Fibroblast of mammary gland (primary cell): ENCODE results near the gene PIP4K2A.
"Not testable (repeated sequence)": the region's sequence is repeated elsewhere in the genome, so short reads cannot be mapped to it uniquely, and the experiment has no call there.

Source experiments
- DNase-seq: peaks from one replicate; pipeline ENCODE4 v3.0.0-alpha.2; 2010; ENCODE audit warnings: low read depth
- H3K4me3 ChIP-seq: 2 replicates; pipeline ENCODE4 v1.5.1; 2011; ENCODE audit warnings: low read depth, mild to moderate bottlenecking, low read length, moderate library complexity; ENCODE audit not compliant: control insufficient read depth
- TF ChIP-seq, protein P1 (sequence below): conservative IDR thresholded peaks from 2 replicates; pipeline ENCODE4 v1.5.1; 2011; ENCODE audit warnings: low read depth, low read length, inconsistent platforms; ENCODE audit not compliant: control insufficient read depth, insufficient read depth

The PIP4K2A gene

DNA sequence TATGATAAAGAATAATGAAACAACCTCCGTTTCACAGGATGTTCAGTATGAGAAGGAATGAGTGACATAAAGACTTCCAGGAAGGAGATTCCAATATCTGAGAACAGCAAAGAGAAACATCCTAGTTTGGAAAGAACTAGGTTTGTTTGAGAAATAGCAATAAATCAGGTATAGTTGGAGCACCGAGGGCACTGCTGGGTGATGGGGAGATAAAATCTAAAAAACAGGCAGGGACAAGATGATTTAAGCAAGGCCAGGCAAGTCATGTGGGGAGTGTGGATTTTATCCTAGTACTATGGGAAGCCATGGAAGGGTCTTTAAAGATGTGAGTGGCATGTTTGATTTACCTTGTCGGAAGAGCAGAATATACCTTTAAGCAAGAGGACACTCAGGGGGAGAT, 199.4 kb downstream of the PIP4K2A start:
- no peak for DNase-seq
- no peak overlapping the region for H3K4me3 ChIP-seq
- TF ChIP-seq, protein P1, sequence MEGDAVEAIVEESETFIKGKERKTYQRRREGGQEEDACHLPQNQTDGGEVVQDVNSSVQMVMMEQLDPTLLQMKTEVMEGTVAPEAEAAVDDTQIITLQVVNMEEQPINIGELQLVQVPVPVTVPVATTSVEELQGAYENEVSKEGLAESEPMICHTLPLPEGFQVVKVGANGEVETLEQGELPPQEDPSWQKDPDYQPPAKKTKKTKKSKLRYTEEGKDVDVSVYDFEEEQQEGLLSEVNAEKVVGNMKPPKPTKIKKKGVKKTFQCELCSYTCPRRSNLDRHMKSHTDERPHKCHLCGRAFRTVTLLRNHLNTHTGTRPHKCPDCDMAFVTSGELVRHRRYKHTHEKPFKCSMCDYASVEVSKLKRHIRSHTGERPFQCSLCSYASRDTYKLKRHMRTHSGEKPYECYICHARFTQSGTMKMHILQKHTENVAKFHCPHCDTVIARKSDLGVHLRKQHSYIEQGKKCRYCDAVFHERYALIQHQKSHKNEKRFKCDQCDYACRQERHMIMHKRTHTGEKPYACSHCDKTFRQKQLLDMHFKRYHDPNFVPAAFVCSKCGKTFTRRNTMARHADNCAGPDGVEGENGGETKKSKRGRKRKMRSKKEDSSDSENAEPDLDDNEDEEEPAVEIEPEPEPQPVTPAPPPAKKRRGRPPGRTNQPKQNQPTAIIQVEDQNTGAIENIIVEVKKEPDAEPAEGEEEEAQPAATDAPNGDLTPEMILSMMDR, result no peak

DNA sequence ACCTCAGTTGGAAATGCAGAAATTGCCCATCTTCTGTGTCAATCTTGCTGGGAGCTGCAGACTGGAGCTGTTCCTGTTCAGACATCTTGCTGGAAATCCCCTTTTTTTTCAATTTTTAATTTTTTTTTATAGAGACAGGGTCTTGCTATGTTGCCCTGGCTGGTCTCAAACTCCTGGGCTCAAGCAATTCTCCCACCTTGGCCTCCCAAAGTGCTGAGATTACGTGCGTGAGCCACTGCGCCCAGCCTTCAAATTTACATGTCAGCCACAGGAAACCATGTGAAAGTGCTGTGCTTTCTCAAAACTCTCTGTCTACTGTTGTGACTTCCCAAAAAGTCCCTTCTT, 200.0 kb downstream of the PIP4K2A start:
- H3K4me3 ChIP-seq, DNase-seq: not testable (repeated sequence)

DNA sequence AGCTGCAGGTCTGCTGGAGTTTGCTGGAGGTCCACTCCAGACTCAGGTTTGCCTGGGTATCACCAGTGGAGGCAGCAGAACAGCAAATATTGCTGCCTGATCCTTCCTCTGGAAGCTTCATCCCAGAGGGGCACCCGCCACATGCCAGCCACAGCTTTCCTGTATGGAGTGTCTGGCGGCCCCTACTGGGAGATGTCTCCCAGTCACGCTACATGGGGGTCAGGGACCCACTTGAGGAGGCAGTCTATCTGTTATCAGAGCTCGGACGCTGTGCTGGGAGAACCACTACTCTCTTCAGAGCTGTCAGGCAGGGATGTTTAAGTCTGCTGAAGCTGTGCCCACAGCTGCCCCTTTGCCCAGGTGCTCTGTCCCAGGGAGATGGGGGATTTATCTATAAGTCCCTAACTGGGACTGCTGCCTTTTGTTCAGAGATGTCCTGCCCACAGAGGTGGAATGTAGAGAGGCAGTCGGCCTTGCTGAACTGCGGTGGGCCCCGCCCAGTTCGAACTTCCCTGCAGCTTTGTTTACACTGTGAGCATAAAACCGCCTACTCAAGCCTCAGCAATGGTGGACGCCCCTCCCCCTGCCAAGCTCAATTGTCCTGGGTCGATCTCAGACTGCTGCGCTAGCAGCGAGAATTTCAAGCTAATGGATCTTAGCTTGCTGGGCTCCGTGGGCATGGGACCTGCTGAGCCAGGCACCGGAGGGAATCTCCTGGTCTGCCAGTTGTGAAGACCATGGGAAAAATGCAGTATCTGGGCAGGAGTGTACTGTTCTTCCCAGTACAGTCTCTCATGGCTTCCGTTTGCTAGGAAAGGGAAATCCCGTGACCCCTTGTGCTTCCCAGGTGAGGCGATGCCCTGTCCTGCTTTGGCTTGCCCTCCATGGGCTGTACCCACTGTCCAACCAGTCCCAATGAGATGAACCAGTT, 200.6 kb downstream of the PIP4K2A start:
- H3K4me3 ChIP-seq, DNase-seq: not testable (repeated sequence)

DNA sequence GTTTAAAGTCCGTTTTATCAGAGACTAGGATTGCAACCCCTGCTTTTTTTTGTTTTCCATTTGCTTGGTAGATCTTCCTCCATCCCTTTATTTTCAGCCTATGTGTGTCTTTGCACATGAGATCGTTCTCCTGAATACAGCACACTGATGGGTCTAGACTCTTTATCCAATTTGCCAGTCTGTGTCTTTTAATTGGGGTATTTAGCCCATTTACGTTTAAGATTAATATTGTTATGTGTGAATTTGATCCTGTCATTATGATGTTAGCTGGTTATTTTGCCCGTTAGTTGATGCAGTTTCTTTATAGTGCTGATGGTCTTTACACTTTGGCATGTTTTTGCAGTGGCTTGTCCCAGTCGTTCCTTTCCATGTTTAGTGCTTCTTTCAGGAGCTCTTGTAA, 202.4 kb downstream of the PIP4K2A start:
- not testable (repeated sequence) for DNase-seq, H3K4me3 ChIP-seq

DNA sequence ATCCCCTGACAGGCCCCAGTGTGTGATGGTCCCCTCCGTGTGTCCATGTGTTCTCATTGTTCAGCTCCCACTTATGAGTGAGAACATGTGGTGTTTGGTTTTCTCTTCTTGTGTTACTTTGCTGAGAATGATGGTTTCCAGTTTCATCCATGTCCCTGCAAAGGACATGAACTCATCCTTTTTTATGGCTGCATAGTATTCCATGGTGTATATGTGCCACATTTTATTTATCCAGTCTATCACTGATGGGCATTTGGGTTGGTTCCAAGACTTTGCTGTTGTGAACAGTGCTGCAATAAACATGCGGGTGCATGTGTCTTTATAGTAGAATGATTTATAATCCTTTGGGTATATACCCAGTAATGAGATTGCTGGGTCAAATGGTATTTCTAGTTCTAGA, 206.2 kb downstream of the PIP4K2A start:
- not testable (repeated sequence) for DNase-seq, H3K4me3 ChIP-seq

DNA sequence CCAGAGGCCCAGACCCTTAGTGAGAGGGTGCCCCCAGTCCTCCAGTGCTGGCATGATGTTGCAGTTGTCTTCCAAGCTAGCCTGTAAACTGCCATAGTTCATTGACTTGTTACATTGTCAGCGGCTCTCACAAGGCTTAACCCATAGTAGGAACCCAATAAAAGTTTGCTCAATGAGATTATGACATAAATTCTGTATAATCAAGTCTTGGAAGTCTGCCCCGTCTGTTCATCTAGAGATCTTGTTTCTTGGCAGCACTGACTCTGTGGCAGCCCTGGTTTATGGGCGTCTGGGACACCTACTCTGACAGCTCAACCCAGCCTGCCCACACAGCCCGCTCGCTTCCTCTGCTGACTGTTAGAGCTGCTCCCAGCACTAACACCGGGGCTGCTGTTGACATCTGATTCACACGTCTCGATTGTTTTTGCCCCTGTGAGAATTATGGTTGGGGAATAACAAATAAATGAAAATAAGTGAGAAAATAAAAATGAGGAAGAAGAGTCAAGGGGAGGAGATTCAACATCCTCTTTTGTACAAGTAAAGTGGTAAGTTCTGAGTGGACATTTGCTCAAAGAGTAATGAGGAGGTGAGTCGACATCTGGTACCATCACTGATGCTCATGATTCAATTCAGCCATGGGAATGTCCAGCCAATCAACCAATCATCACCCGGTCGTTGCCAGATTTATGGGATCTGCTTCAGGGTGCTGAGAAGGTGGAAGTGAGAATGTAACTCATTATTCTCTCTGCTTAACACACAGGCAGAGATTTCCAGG, 208.3 kb downstream of the PIP4K2A start:
- TF ChIP-seq, protein P1, result no peak
- peak; percentile 20 for DNase-seq
- no peak overlapping the region for H3K4me3 ChIP-seq

DNA sequence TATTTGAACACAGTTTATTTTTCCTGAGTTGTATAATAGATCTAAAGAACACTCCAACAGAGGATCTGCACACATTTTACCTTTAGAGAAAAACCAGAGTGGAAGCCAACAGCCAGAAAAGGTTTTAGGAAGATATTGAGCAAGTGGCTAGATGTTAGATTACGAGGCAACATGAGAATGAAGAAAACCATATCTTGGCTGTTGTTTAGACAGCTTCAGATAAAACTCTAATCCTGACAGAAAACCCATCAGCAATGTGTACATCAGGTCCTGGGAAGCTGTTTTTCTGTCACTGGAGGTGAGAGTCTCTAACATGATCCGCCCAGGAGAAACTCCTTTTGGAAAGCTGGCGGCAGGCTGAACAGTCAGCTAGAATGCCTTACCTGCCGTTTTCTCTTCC, 209.6 kb downstream of the PIP4K2A start:
- H3K4me3 ChIP-seq, result no peak overlapping the region
- TF ChIP-seq, protein P1, result no peak
- no peak for DNase-seq

DNA sequence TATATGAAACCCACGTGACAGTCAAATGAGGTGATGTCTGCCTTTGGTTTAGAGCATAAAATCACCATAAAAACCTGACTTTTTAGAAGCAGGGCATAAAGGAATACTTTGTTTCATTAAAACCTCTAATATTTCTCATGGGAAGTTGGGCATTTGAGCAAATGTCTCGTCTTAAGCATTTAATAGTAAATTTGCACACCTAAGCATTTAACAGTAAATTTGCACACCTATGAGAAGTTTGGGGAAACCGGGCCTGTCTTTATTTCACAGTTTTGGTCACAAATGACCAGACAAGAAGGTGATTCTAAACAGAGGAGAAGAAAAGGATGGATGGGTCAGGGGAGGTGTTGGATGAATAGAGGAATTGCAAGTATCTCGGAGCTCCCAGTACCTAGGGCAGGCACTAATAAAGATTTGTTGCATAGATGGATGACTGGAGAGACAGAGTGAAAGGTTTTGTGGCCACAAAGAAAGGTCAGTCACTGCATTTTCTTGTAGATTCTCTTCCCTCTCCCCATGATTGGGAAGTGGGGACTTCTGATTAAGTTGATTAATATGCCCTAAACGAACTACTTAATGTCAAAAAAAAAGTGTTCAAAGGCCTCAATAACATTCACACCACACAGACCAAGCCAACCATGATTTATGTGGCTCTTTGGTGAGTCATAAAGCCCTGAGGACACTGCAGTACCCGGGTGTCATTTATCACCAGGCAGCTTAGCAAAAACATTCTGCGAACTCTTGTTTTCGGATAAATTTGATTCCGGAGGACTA, 210.9 kb downstream of the PIP4K2A start:
- H3K4me3 ChIP-seq, result no peak overlapping the region
- DNase-seq, result no peak
- TF ChIP-seq, protein P1, result no peak
